Right renal cortex interstitium (tissue), 3 donors: Measurements from ENCODE around the gene MAML1. TPM values are rescaled to one million over a fixed set of nuclear protein-coding genes. Genes with fewer than 3 reads are reported as not detected.
A peak's percentile ranks its signal among the peaks of the same experiment; 100 is the strongest.

Source experiments
- DNase-seq, 3 donors: peaks; one replicate each; pipeline ENCODE4 v3.0.0-alpha.2; 2013; ENCODE audit warnings: low read depth in 3 of 3, low spot score in 2 of 3
- polyA plus RNA-seq, 3 donors: library from polyadenylated mRNA; unstranded; fragments of 120-200 nt; gene quantifications; one replicate each; pipeline ENCODE4 v1.2.1, GENCODE V29; 2013; ENCODE audit not compliant: insufficient read length in 3 of 3

MAML1 gene
- polyA plus RNA-seq, 3 donors: 35.6 to 39.5 (median 38.1) TPM

DNA sequence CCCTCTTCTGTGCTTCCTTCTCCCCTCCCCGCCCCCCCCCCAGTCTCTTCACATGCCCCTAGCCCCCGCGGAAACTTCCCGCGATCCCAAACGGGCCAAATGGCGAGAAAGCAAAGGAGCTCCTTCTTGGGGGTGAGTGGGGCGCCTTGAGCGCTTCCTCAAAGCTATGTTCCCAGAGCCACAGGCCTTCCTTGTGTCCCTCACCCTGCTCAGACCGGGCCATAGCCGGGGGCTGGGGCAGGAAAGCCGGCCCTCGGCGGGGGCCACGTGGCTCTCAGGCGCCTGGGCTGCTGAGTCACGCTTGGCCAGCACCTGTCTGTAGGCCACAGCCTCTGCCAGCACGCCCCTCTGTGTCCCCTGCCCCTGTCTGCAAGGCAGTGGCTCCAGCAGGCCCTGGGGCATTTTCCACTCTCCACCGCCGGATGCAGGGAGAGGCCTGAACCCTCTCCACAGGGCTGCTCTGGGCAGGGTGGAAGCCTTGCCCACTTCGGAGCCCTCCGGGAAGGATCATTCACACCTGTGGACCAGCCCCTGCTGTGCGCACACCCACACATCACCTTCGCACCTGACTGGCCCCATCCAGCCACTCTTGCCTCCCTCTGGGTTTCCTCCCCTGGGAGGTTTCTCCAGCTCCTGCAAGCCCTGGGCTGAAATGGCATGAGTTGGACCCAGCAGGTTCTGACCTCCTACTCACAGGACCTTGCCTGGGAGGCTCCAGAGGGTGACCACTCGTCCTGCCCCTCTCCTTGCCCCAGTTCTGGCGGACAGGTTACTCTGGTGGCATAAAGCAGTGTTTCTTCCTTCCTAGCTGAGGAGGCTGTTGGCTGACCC, 86.9 kb downstream of the MAML1 start:
- DNase-seq: no peak

- DNase-seq: no peak
Measured at GRCh38 chr5:179820127-179820482, 87.5 kb downstream of the MAML1 start.

DNA sequence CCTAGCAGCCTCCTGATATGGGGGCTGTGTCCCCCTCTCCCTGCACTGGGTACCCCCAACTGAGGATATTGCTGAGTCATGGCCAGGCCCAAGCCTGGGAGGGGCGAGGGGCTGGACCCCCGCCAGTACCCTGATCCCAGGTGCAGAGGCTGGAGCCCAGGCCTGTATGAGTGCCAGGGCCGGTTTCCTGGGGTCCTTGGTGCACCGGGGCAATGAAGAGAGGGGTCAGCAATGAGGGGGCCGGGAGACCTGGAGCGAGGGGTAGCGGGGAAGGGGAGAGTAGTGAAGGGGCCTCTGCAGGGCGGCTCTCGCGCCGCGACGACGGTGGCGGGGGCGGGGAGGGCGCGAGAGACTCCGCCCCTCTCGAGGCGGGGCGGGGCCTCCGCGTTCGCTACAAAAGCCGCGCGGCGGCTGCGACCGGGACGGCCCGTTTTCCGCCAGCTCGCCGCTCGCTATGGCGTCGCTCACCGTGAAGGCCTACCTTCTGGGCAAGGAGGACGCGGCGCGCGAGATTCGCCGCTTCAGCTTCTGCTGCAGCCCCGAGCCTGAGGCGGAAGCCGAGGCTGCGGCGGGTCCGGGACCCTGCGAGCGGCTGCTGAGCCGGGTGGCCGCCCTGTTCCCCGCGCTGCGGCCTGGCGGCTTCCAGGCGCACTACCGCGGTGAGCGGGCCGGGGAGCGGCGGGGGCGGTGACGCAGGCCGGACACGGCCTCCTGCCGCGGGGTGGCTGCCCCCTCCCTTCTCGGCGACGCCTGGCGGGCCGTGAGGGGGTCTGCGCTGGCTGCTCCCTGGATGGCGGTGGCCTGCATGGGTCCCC, 88.1 kb downstream of the MAML1 start, which contains the start of gene SQSTM1:
Gene SQSTM1 (plus strand): TSS at position 423 of the 815 bp plus-strand sequence. CDS start 32 bp downstream, at position 455.
- DNase-seq: peak in 1 of 3 donors; percentile 82

DNA sequence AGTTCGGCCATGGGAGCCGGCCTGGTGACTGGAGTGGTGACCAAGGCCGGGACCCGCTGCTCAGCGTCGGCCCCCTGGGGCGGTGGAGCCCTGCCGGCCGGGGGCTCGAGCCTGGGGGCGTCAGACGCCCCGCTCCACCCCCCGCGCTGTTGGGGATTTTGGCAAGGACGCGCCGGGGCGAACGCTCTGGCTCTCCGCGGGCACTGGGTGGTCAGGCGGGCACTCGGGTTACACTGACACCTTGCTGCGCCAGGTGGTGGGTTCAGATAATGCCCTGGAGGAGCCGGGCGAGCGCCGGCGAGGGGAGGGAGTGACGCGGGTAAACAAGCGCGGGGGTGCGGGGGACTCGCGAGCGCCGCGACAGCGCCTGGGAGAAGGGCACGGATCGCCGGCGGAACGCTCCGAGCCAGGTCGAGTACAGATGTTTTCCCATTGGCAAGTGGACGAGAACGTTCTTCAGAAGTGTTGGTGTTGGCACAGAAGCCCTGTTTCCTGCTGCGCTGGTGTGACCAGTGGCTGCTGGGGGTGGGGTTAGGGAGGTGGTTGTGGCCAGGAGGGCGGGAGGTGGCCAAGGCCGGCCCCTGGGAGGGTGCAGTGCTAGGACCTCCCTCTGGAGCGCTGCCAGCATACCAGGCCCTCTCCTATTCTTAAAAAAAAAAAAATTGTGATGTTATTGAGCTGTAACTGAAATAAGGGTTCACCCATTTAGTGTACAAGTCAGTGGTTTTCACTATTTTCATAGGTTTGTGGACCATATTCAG, 88.9 kb downstream of the MAML1 start:
- peak in 1 of 3 donors; percentile 80 for DNase-seq

DNA sequence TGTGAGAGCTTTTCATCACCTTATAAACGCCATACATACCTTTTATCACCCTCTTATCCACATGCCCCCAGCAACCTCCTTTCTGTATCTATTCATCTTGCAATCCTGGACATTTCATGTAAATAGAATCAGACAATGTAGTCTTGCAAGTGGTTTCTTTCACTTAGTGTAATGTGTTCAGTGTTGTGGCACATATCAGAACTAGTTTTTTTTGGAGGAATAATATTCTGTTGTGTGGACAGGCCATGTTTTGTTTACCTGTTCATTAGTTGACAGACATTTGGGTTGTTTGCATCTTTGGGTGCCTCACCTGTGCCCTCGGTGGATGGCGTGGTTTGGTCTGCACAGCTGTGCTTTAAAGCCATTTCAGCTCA, 89.4 kb downstream of the MAML1 start:
- no peak for DNase-seq

GRCh38 chr5:179822444-179822990, 89.9 kb downstream of the MAML1 start:
- DNase-seq: no peak

DNA sequence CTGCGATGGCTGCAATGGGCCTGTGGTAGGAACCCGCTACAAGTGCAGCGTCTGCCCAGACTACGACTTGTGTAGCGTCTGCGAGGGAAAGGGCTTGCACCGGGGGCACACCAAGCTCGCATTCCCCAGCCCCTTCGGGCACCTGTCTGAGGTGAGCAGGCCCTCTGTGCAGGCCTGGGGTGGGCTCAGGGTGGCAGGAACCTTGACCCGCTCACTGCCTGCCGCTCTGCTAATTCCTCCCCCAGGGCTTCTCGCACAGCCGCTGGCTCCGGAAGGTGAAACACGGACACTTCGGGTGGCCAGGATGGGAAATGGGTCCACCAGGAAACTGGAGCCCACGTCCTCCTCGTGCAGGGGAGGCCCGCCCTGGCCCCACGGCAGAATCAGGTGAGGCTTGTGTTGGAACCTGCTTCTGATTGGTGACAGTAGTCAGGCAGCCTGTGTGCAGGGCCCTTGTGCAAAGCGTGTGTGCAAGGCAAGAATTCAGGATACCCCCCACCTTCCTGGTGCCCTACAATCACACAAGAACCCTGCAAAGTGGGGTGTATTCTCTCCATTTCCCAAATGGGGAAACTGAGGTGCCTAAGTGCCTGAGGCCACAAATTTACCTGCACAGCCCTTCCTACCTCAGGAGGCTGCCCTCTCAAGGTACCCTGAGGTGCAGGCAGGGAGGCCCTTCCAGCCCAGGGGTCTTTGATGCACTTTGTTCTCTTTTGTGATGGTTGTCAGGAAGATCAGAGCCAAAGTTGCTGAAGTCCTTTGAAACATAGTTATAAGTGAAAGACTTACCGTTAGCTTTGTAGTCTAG, 91.5 kb downstream of the MAML1 start:
- no peak for DNase-seq

DNA sequence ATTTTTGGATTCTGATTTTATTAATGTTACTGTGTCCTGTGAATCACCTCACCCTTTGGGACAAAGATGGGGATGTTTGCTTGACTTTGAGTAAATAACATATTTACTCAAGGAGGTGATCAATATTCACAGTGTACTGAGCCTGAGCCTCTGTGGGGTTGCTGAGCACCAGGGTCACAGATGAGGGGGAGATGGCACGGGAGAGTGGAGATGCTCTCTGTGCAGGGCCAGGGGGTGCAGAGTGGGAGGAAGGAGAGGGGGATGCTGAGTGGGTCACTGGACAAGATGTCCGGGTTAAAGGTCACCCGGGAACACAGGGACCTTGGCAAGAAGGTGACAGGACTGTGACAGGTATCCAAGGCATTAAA, 92.1 kb downstream of the MAML1 start:
- no peak for DNase-seq

- no peak for DNase-seq
Measured at GRCh38 chr5:179825655-179826182, 93.1 kb downstream of the MAML1 start.

Other genes starting within 250 kb of the MAML1 start
- gene RUFY1, start 182.3 kb upstream of the MAML1 start, polyA plus RNA-seq: 10 to 100 TPM; 90.3 to 99.8 (median 90.4) TPM
- 1,000 to 10,000 TPM in 1 of 3 donors, 100 to 1,000 TPM in 2; 834 to 1,008 (median 916) TPM for gene HNRNPH1, start 109.2 kb upstream of the MAML1 start, polyA plus RNA-seq
- under 1 TPM; 0.28 to 0.65 (median 0.33) TPM for gene CBY3, start 51.8 kb upstream of the MAML1 start, polyA plus RNA-seq
- 100 to 1,000 TPM; 577 to 669 (median 627) TPM for gene CANX, start 33.9 kb upstream of the MAML1 start, polyA plus RNA-seq
- 1 to 10 TPM; 2.0 to 2.6 (median 2.3) TPM for gene LTC4S, start 61.2 kb downstream of the MAML1 start, polyA plus RNA-seq
- 100 to 1,000 TPM; 171 to 187 (median 176) TPM for gene MGAT4B, start 74.0 kb downstream of the MAML1 start, polyA plus RNA-seq
- 10 to 100 TPM; 85.1 to 96.5 (median 86.4) TPM for gene SQSTM1, start 88.1 kb downstream of the MAML1 start, polyA plus RNA-seq
- gene MRNIP, start 126.0 kb downstream of the MAML1 start, polyA plus RNA-seq: 10 to 100 TPM; 27.2 to 29.8 (median 29.1) TPM
- gene TBC1D9B, start 175.1 kb downstream of the MAML1 start, polyA plus RNA-seq: 10 to 100 TPM; 89.8 to 96.2 (median 92.6) TPM